ENCODE results near the gene APEX1.

APEX1 gene

GRCh38 chr14:20454516-20455354, at the start of gene APEX1, which contains the start of gene OSGEP:
APEX1 (plus strand) TSS chr14:20455226; CDS start chr14:20455646, 420 bp downstream.
OSGEP (minus strand) TSS chr14:20454812; CDS start chr14:20454683, 129 bp downstream.
- peak; percentile 92 for DNase-seq

GRCh38 chr14:20409226-20409625, 45.8 kb upstream of the APEX1 start:
- no peak for DNase-seq

- no peak for DNase-seq
Measured at GRCh38 chr14:20412411-20412810, 42.6 kb upstream of the APEX1 start.

GRCh38 chr14:20412876-20413743, 41.9 kb upstream of the APEX1 start, which contains the start of gene TEP1:
TEP1 (minus strand) TSS chr14:20413501; CDS start chr14:20408439, 5,062 bp downstream.
- peak; percentile 65 for DNase-seq

- no peak for DNase-seq
Measured at GRCh38 chr14:20413744-20414082, 41.3 kb upstream of the APEX1 start.

GRCh38 chr14:20415782-20416206, 39.2 kb upstream of the APEX1 start:
- peak; percentile 22 for DNase-seq

- DNase-seq, result no peak
Measured at GRCh38 chr14:20416223-20416622, 38.8 kb upstream of the APEX1 start.

GRCh38 chr14:20417250-20418186, 37.5 kb upstream of the APEX1 start:
- DNase-seq, result peak; percentile 38

- no peak for DNase-seq
Measured at GRCh38 chr14:20418501-20418909, 36.5 kb upstream of the APEX1 start.

- DNase-seq, result no peak
Measured at GRCh38 chr14:20419419-20419818, 35.6 kb upstream of the APEX1 start.

- DNase-seq, result no peak
Measured at GRCh38 chr14:20421267-20421666, 33.8 kb upstream of the APEX1 start.

GRCh38 chr14:20422886-20423285, 32.1 kb upstream of the APEX1 start:
- DNase-seq, result no peak

GRCh38 chr14:20424851-20425250, 30.2 kb upstream of the APEX1 start:
- no peak for DNase-seq

GRCh38 chr14:20427231-20428009, 27.6 kb upstream of the APEX1 start:
- no peak for DNase-seq

GRCh38 chr14:20428010-20428365, 27.0 kb upstream of the APEX1 start:
- no peak for DNase-seq

- no peak for DNase-seq
Measured at GRCh38 chr14:20428802-20429201, 26.2 kb upstream of the APEX1 start.

- DNase-seq, result no peak
Measured at GRCh38 chr14:20429801-20430669, 25.0 kb upstream of the APEX1 start.

- no peak for DNase-seq
Measured at GRCh38 chr14:20434701-20435581, 20.1 kb upstream of the APEX1 start.

- no peak for DNase-seq
Measured at GRCh38 chr14:20435582-20436362, 19.3 kb upstream of the APEX1 start, which contains the start of gene KLHL33. KLHL33 (minus strand) TSS chr14:20436166; CDS start chr14:20435811, 355 bp downstream.
